CD4-positive, alpha-beta memory T cell (primary cell): ENCODE results near the gene BRI3. TPM values are rescaled to one million over a fixed set of nuclear protein-coding genes. Genes with fewer than 3 reads are reported as not detected.
"Not testable (repeated sequence)": the region's sequence is repeated elsewhere in the genome, so short reads cannot be mapped to it uniquely, and the experiment has no call there.

Source experiments
- CTCF ChIA-PET: fragments of 350-600 bp; sonication (Branson Sonifier 250); formaldehyde crosslinking; loops from one replicate; lab custom pipeline; 2021; ENCODE audit warnings: inconsistent platforms; ENCODE audit not compliant: partially characterized antibody; lab: Charles Lee
- POLR2A ChIA-PET: fragments of 350-600 bp; sonication (Branson Sonifier 250); formaldehyde crosslinking; loops from one replicate; lab custom pipeline; 2021; ENCODE audit not compliant: partially characterized antibody; lab: Charles Lee
- DNase-seq, 5 donors: peaks; one replicate each; pipeline versions ENCODE4 v3.0.0 to v3.0.0-alpha.2; 2020 to 2022; ENCODE audit warnings: mixed read lengths in 1 of 5
- H3K27ac ChIP-seq: one replicate; pipeline ENCODE4 v1.7.0; 2013; ENCODE audit warnings: low read depth, low read length
- H3K27me3 ChIP-seq: 2 replicates; pipeline ENCODE4 v1.7.0; 2013; ENCODE audit warnings: mild to moderate bottlenecking, low read length, moderate library complexity; ENCODE audit not compliant: insufficient read depth
- H3K36me3 ChIP-seq: 2 replicates; pipeline ENCODE4 v1.7.0; 2013; ENCODE audit warnings: mild to moderate bottlenecking, low read length, moderate library complexity; ENCODE audit not compliant: insufficient read depth
- H3K4me1 ChIP-seq: 2 replicates; pipeline ENCODE4 v1.7.0; 2013; ENCODE audit warnings: mild to moderate bottlenecking, low read length, moderate library complexity; ENCODE audit not compliant: insufficient read depth
- H3K4me3 ChIP-seq, 2 donors: one replicate each; pipeline ENCODE4 v1.7.0; 2013; ENCODE audit warnings: low read length in 2 of 2, mild to moderate bottlenecking in 1 of 2
- H3K9me3 ChIP-seq, 2 donors: one replicate each; pipeline ENCODE4 v1.7.0; 2013; ENCODE audit warnings: low read length in 2 of 2, control low read depth in 1 of 2; ENCODE audit not compliant: control insufficient read depth in 1 of 2
- H3K27ac Mint-ChIP-seq, 7 donors: one replicate each; pipeline ENCODE4 v1.8.0; 2020 to 2021; ENCODE audit warnings: mixed read lengths in 7 of 7, mild to moderate bottlenecking in 6 of 7, inconsistent platforms in 3 of 7, moderate library complexity in 3 of 7
- H3K27me3 Mint-ChIP-seq, 2 donors: one replicate each; pipeline ENCODE4 v1.8.0; 2020 to 2021; ENCODE audit warnings: mixed read lengths in 2 of 2
- H3K36me3 Mint-ChIP-seq, 2 donors: one replicate each; pipeline ENCODE4 v1.8.0; 2020 to 2021; ENCODE audit warnings: mixed read lengths in 2 of 2, inconsistent platforms in 1 of 2, mild to moderate bottlenecking in 1 of 2
- H3K4me1 Mint-ChIP-seq, 4 donors: one replicate each; pipeline ENCODE4 v1.8.0; 2020 to 2021; ENCODE audit warnings: mixed read lengths in 4 of 4, mild to moderate bottlenecking in 1 of 4
- H3K4me3 Mint-ChIP-seq, 8 donors: one replicate each; pipeline ENCODE4 v1.8.0; 2020 to 2021; ENCODE audit warnings: mixed read lengths in 8 of 8, mild to moderate bottlenecking in 7 of 8, moderate library complexity in 6 of 8, inconsistent platforms in 3 of 8
- H3K9me3 Mint-ChIP-seq, 8 donors: one replicate each; pipeline ENCODE4 v1.8.0; 2020 to 2021; ENCODE audit warnings: mixed read lengths in 8 of 8, mild to moderate bottlenecking in 5 of 8, inconsistent platforms in 3 of 8, moderate library complexity in 1 of 8
- intact Hi-C: fragments of 100-400 bp; cut with micrococcal nuclease; formaldehyde crosslinking; loops from one replicate; pipeline ENCODE4 v1.15.1; 2023
- polyA plus RNA-seq, 2 donors: library from polyadenylated mRNA; unstranded; fragments of 300-500 nt; fragmentation: Illumina TruSeq; gene quantifications; one replicate each; pipeline ENCODE4 v1.2.3, GENCODE V29; 2021
- total RNA-seq, 2 experiments: library from RNA; stranded (reverse); gene quantifications; one replicate each; pipeline ENCODE4 v1.2.3, GENCODE V29; 2021

Gene BRI3
- total and polyA plus RNA-seq, 4 experiments from 2014 or later = 14.6 to 80.4 (median 46.4) TPM

- Histone ChIP-seq H3K9me3 (no peaks in the 10 kb centered on the region), H3K4me1 (no peaks in the 10 kb centered on the region), H3K27me3 (no peaks in the 10 kb centered on the region), H3K27ac (no peak overlapping the region), H3K4me3 (no peak overlapping the region), H3K36me3 (no peaks in the 10 kb centered on the region)
- ChIA-PET CTCF (no interaction called here), POLR2A (interaction anchor here (0.7 kb wide), 1 partner anchor 24 kb away, joined by 3 read pairs; no protein-coding TSS in a partner anchor)
- no peak for DNase-seq
- Mint-ChIP-seq H3K4me3 (no peak overlapping the region), H3K27me3 (no peaks in the 10 kb centered on the region), H3K27ac (peak overlapping the region in 1 of 7 donors; percentile 83), H3K9me3 (no peaks in the 10 kb centered on the region), H3K36me3 (peaks cover 0 to 4% of the 10 kb centered on the region in 2 donors), H3K4me1 (no peaks in the 10 kb centered on the region)
- intact Hi-C loops = no loop called here
Measured at GRCh38 chr7:98305951-98306535, 24.6 kb downstream of the BRI3 start.

DNA sequence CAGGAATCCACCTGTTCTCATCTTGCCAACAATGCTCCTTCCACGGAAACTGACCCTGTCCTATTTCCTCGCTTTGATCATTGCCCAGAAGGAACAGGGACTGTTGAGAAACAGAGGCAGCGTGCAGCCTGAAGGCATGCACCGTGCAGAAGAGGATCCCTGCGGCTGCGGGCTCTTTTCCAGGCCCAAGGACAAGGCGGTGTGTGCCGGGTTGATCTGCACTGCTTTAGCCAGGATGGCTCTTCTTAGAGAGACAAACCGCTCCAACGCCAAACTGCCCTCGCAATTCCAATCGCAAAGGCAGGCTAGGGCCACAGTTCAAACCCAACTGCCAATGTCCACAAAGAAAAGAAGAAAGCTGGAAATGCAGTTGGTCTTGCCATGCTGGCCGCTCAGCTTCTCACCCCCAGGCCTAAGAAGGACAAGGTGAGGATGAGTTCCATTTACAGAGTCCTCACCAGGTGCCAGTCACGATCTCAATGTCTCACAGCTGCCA lies 26.5 kb downstream of the BRI3 start:
- no peaks in the 10 kb centered on the region for H3K9me3 Mint-ChIP-seq
- no peaks in the 10 kb centered on the region for H3K36me3 ChIP-seq
- no peaks in the 10 kb centered on the region for H3K4me1 ChIP-seq
- H3K9me3 ChIP-seq = no peaks in the 10 kb centered on the region
- no peak overlapping the region for H3K4me3 Mint-ChIP-seq
- H3K27ac ChIP-seq = no peak overlapping the region
- intact Hi-C loops = no loop called here
- H3K36me3 Mint-ChIP-seq = peaks cover 0 to 4% of the 10 kb centered on the region in 2 donors
- no peaks in the 10 kb centered on the region for H3K27me3 ChIP-seq
- DNase-seq = no peak
- peak overlapping the region in 1 of 7 donors; percentile 51 for H3K27ac Mint-ChIP-seq
- POLR2A ChIA-PET = no interaction called here
- CTCF ChIA-PET = no interaction called here
- no peaks in the 10 kb centered on the region for H3K4me1 Mint-ChIP-seq
- H3K4me3 ChIP-seq = no peak overlapping the region
- H3K27me3 Mint-ChIP-seq = no peaks in the 10 kb centered on the region

DNA sequence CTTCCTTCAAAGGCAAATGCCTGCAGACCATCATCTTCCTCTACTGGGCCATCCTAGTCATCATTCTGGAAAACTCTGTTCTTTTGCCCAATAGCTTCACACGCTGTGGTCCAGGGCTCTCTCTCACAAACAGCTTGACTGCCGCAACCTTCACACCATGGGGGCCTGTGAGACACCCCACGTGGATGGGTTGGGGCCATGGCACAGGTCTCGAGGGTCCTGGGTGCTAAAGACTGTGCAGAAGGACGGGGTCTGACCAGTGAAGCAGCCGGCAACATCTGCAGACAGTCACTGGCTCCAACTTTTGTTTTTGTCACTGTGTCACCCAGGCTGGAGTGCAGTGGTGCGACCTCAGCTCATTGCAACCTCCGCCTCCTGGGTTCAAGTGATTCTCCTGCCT lies 28.1 kb downstream of the BRI3 start:
- CTCF ChIA-PET = no interaction called here

DNA sequence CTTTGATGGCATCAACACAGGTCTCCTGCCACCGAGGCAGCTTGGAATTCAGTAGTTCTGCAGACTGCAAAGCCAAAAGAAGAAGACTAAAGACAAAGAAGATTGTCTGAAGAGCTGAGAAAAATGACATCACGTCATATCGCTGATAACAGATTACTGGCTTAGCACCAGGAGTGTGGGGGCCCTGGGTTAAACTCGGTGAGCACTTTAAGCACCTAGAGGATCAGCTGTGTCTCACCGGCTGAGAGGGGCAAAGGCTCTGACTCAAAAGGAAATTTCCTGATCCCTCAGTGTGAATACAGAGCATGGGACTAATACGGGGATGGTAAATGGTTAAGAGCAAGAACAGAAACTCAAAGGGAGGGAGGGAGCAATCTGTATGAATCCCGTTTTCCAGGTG lies 30.7 kb downstream of the BRI3 start:
- H3K4me1 ChIP-seq = no peaks in the 10 kb centered on the region
- no peak overlapping the region for H3K27ac ChIP-seq
- CTCF ChIA-PET = no interaction called here

More for the DNA sequence above, 28.1 kb downstream of the BRI3 start:
- H3K4me1 Mint-ChIP-seq = no peaks in the 10 kb centered on the region
- H3K27me3 Mint-ChIP-seq = no peaks in the 10 kb centered on the region
- Histone ChIP-seq H3K36me3 (no peaks in the 10 kb centered on the region), H3K9me3 (no peaks in the 10 kb centered on the region), H3K4me1 (no peaks in the 10 kb centered on the region), H3K4me3 (no peak overlapping the region), H3K27ac (no peak overlapping the region), H3K27me3 (no peaks in the 10 kb centered on the region)
- DNase-seq = no peak
- peak overlapping the region in 1 of 7 donors; percentile 22 for H3K27ac Mint-ChIP-seq
- H3K9me3 Mint-ChIP-seq = no peaks in the 10 kb centered on the region
- POLR2A ChIA-PET = no interaction called here
- peaks cover 0 to 4% of the 10 kb centered on the region in 2 donors for H3K36me3 Mint-ChIP-seq
- H3K4me3 Mint-ChIP-seq = no peak overlapping the region
- intact Hi-C loops = no loop called here

DNA sequence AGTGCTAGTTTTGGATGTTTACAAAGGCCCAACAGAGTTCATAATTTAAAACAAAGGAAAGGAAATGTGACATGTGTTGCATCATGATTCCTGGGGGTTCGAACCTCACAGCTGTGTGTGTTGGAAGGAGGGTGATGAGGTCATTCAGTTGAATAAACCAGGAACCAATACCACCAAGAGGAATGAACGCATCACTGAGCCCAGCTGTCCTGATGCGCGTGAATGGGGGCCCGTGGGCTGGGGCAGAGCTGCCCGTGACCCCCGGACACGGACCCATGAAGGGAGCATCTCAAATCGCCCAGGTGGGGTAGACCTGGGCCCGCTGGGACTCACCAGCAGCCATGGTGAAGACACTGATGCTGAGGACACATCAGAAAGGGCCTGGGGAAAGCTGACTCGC lies 33.0 kb downstream of the BRI3 start:
- Histone ChIP-seq H3K36me3 (no peaks in the 10 kb centered on the region), H3K4me1 (no peaks in the 10 kb centered on the region), H3K27me3 (no peaks in the 10 kb centered on the region), H3K4me3 (no peak overlapping the region), H3K27ac (no peak overlapping the region), H3K9me3 (no peaks in the 10 kb centered on the region)
- H3K4me1 Mint-ChIP-seq = no peaks in the 10 kb centered on the region
- peak overlapping the region in 1 of 7 donors; percentile 30 for H3K27ac Mint-ChIP-seq
- peaks cover 0 to 7% (median 1%) of the 10 kb centered on the region in 8 donors for H3K9me3 Mint-ChIP-seq
- H3K27me3 Mint-ChIP-seq = peaks cover 0 to 1% of the 10 kb centered on the region in 2 donors
- ChIA-PET POLR2A (interaction anchor here (0.9 kb wide), 1 partner anchor 63 kb away, joined by 3 read pairs; no protein-coding TSS in a partner anchor), CTCF (no interaction called here)
- peaks cover 0 to 9% of the 10 kb centered on the region in 2 donors for H3K36me3 Mint-ChIP-seq
- no peak for DNase-seq
- no peak overlapping the region for H3K4me3 Mint-ChIP-seq
- intact Hi-C loops = no loop called here

More for the DNA sequence above, 30.7 kb downstream of the BRI3 start:
- Histone ChIP-seq H3K4me3 (no peak overlapping the region), H3K36me3 (no peaks in the 10 kb centered on the region), H3K9me3 (no peaks in the 10 kb centered on the region), H3K27me3 (no peaks in the 10 kb centered on the region)
- H3K9me3 Mint-ChIP-seq = peaks cover 0 to 4% (median 1%) of the 10 kb centered on the region in 8 donors
- no peak overlapping the region for H3K27ac Mint-ChIP-seq
- intact Hi-C loops = no loop called here
- peaks cover 0 to 4% of the 10 kb centered on the region in 2 donors for H3K36me3 Mint-ChIP-seq
- no peaks in the 10 kb centered on the region for H3K4me1 Mint-ChIP-seq
- POLR2A ChIA-PET = no interaction called here
- no peaks in the 10 kb centered on the region for H3K27me3 Mint-ChIP-seq
- no peak for DNase-seq
- no peak overlapping the region for H3K4me3 Mint-ChIP-seq

DNA sequence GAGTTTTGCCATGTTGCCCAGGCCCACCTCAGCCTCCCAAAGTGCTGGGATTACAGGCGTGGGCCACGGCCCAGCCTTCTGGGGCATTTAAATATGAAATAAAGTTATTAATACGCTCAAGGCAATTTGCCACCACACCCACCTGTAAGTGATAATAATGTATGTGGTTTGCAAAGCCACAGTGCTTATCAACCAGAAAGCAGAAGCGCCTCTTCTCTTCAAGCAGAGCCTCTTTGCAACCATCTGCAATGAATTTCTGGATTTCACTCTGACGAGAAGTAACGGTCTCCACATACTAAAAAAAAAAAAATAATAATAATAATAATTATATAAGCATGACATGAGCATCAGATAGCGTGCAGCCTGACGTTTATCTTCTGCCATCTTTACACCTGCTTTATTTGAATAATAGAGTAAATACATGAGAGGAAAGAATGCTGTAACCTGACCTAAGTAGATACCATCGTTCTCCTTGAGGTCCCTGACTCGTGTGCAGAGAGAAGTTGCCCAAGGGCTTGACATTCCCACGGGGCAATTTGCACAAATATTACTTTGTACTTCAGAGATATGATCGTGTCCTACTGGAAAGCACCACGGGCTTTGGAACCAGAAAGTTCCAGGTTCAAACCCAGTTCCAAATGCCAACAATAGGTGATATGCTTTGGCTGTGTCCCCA lies 34.0 kb downstream of the BRI3 start:
- DNase-seq = no peak
- H3K4me1 Mint-ChIP-seq = no peaks in the 10 kb centered on the region
- Histone ChIP-seq H3K27me3 (no peaks in the 10 kb centered on the region), H3K4me3 (no peak overlapping the region), H3K36me3 (no peaks in the 10 kb centered on the region), H3K27ac (no peak overlapping the region), H3K9me3 (no peaks in the 10 kb centered on the region), H3K4me1 (no peaks in the 10 kb centered on the region)
- no peak overlapping the region for H3K27ac Mint-ChIP-seq
- intact Hi-C loops = no loop called here
- H3K9me3 Mint-ChIP-seq = peaks cover 0 to 7% (median 1%) of the 10 kb centered on the region in 8 donors
- no peak overlapping the region for H3K4me3 Mint-ChIP-seq
- peaks cover 0 to 9% of the 10 kb centered on the region in 2 donors for H3K36me3 Mint-ChIP-seq
- CTCF ChIA-PET = no interaction called here
- POLR2A ChIA-PET = no interaction called here
- peaks cover 0 to 1% of the 10 kb centered on the region in 2 donors for H3K27me3 Mint-ChIP-seq

DNA sequence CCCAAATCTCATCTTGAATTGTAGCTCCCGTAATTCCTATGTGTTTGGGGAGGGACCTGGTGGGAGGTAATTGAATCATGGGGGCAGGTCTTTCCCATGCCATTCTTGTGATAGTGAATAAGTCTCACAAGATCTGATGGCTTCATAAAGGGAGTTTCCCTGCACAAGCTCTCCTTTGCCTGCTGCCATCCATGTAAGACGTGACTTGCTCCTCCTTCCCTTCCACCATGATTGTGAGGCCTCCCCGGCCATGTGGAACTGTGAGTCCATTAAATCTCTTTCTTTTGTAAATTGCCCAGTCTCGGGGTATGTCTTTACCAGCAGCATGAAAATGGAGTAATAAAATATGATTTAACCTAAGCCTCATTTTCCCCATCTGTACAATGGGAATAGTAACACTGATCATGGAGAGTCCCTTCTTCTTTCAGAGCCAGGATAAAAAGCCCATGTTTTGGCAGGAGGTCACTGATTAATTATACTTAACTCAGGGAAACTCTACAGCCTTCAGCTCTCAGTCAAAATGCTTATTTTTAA lies 34.6 kb downstream of the BRI3 start:
- intact Hi-C loops, H3K4me1 ChIP-seq, H3K9me3 ChIP-seq, H3K4me1 Mint-ChIP-seq, H3K36me3 ChIP-seq, DNase-seq, H3K4me3 Mint-ChIP-seq, H3K36me3 Mint-ChIP-seq, POLR2A ChIA-PET, H3K9me3 Mint-ChIP-seq, H3K27me3 ChIP-seq, CTCF ChIA-PET, H3K27me3 Mint-ChIP-seq, H3K4me3 ChIP-seq, H3K27ac ChIP-seq: not testable (repeated sequence)
- peak overlapping the region in 1 of 7 donors; percentile 17 for H3K27ac Mint-ChIP-seq
